ENCODE measurements around the gene ERBB3.
A peak's percentile ranks its signal among the peaks of the same experiment; 100 is the strongest.

ERBB3 gene

GRCh38 chr12:56121204-56121870, 41.4 kb downstream of the ERBB3 start:
- no peak for TF ChIP-seq CTCF (IDR thresholded peaks at IDR 0.05; ENCODE audit: low read depth, low read length)
- no peak for DNase-seq (ENCODE audit: extremely low read depth, low read depth)

GRCh38 chr12:56122637-56123036, 42.7 kb downstream of the ERBB3 start:
- no peak for DNase-seq (ENCODE audit: extremely low read depth, low read depth)
- TF ChIP-seq CTCF (IDR thresholded peaks at IDR 0.05; ENCODE audit: low read depth, low read length), result no peak

- no peak for TF ChIP-seq CTCF (IDR thresholded peaks at IDR 0.05; ENCODE audit: low read depth, low read length)
- DNase-seq (ENCODE audit: extremely low read depth, low read depth), result no peak
Observed at GRCh38 chr12:56124133-56124532, 44.2 kb downstream of the ERBB3 start.

- DNase-seq (ENCODE audit: extremely low read depth, low read depth), result no peak
- no peak for TF ChIP-seq CTCF (IDR thresholded peaks at IDR 0.05; ENCODE audit: low read depth, low read length)
Observed at GRCh38 chr12:56126732-56127239, 46.8 kb downstream of the ERBB3 start.

GRCh38 chr12:56127485-56127887, 47.5 kb downstream of the ERBB3 start:
- no peak for DNase-seq (ENCODE audit: extremely low read depth, low read depth)
- no peak for TF ChIP-seq CTCF (IDR thresholded peaks at IDR 0.05; ENCODE audit: low read depth, low read length)

- peak; percentile 99 for DNase-seq (ENCODE audit: extremely low read depth, low read depth)
- no peak for TF ChIP-seq CTCF (IDR thresholded peaks at IDR 0.05; ENCODE audit: low read depth, low read length)
Observed at GRCh38 chr12:56127888-56128669, 48.1 kb downstream of the ERBB3 start, which contains the start of gene ESYT1. Gene ESYT1, plus strand, starts transcription at chr12:56128267. Its CDS starts 53 bp downstream, at chr12:56128320.

GRCh38 chr12:56128670-56129205, 48.8 kb downstream of the ERBB3 start:
- no peak for DNase-seq (ENCODE audit: extremely low read depth, low read depth)

More at GRCh38 chr12:56128670-56129205, 48.8 kb downstream of the ERBB3 start:
- TF ChIP-seq CTCF (IDR thresholded peaks at IDR 0.05; ENCODE audit: low read depth, low read length), result no peak
